ENCODE results near the gene CCN2.
"Not testable (repeated sequence)": the region's sequence is repeated elsewhere in the genome, so short reads cannot be mapped to it uniquely, and the experiment has no call there.

The CCN2 gene

GRCh38 chr6:131937703-131938631, 13.2 kb downstream of the CCN2 start:
- DNase-seq = no peak

GRCh38 chr6:131937226-131937625, 13.9 kb downstream of the CCN2 start:
- DNase-seq = no peak

GRCh38 chr6:131936156-131936555, 15.0 kb downstream of the CCN2 start:
- DNase-seq = no peak

GRCh38 chr6:131931063-131931750, 20.0 kb downstream of the CCN2 start:
- no peak for DNase-seq

- DNase-seq = no peak
These were observed 21.2 kb downstream of the CCN2 start for GRCh38 chr6:131929976-131930375.

GRCh38 chr6:131929264-131929663, 21.9 kb downstream of the CCN2 start:
- no peak for DNase-seq

GRCh38 chr6:131924881-131925474, 26.2 kb downstream of the CCN2 start:
- DNase-seq = no peak

- no peak for DNase-seq
These were observed 27.8 kb downstream of the CCN2 start for GRCh38 chr6:131923356-131923755.

- DNase-seq = no peak
These were observed 30.5 kb downstream of the CCN2 start for GRCh38 chr6:131920656-131921055.

- DNase-seq = no peak
These were observed 32.4 kb downstream of the CCN2 start for GRCh38 chr6:131918650-131919355.

GRCh38 chr6:131917763-131918649, 33.2 kb downstream of the CCN2 start:
- no peak for DNase-seq

- no peak for DNase-seq
These were observed 33.9 kb downstream of the CCN2 start for GRCh38 chr6:131917318-131917717.

- DNase-seq = no peak
These were observed 34.3 kb downstream of the CCN2 start for GRCh38 chr6:131916847-131917246.

- DNase-seq = not testable (repeated sequence)
These were observed 34.9 kb downstream of the CCN2 start for GRCh38 chr6:131916091-131916796.

- DNase-seq = peak in 2 of 4 experiments; percentile 2 to 13
These were observed 36.0 kb downstream of the CCN2 start for GRCh38 chr6:131914967-131915751.

GRCh38 chr6:131914234-131914633, 36.9 kb downstream of the CCN2 start:
- DNase-seq = no peak

- no peak for DNase-seq
These were observed 39.2 kb downstream of the CCN2 start for GRCh38 chr6:131911951-131912350.

- no peak for DNase-seq
These were observed 40.2 kb downstream of the CCN2 start for GRCh38 chr6:131910956-131911355.

GRCh38 chr6:131910219-131910589, 41.0 kb downstream of the CCN2 start:
- DNase-seq = no peak

GRCh38 chr6:131909408-131910218, 41.6 kb downstream of the CCN2 start:
- DNase-seq = peak in 3 of 4 experiments; percentile 28 to 51 (median 49)
